HEK293T (cell line): Measurements from ENCODE around the gene SMG6.

ENCODE experiments used
- CTCF ChIA-PET: fragments of 350-600 bp; formaldehyde crosslinking; extraction: SDS; loops from one replicate; lab custom pipeline; 2021; ENCODE audit warnings: antibody characterized with exemption, inconsistent platforms; lab: Yijun Ruan, JAX
- POLR2A ChIA-PET: fragments of 350-600 bp; formaldehyde crosslinking; extraction: SDS; loops from one replicate; lab custom pipeline; 2020; ENCODE audit warnings: antibody characterized with exemption, inconsistent platforms; lab: Yijun Ruan, JAX
- DNase-seq: peaks from one replicate; pipeline ENCODE4 v3.0.0; 2012; ENCODE audit warnings: mixed read lengths; ENCODE audit errors: extremely low spot score
- ARNT ChIP-seq: fragments of 450-650 bp; IDR thresholded peaks from 2 replicates; pipeline ENCODE4 v1.6.1; 2017; ENCODE audit warnings: mild to moderate bottlenecking
- BHLHE40 ChIP-seq: fragments of 450-650 bp; IDR thresholded peaks from 2 replicates; pipeline ENCODE4 v1.6.1; 2016; ENCODE audit warnings: mild to moderate bottlenecking, moderate library complexity, borderline replicate concordance
- CTBP1 ChIP-seq: fragments of 450-650 bp; IDR thresholded peaks from 2 replicates; pipeline ENCODE4 v1.6.1; 2016; ENCODE audit warnings: borderline replicate concordance
- ELF4 ChIP-seq: fragments of 450-650 bp; IDR thresholded peaks from 2 replicates; pipeline ENCODE4 v1.6.1; 2017; ENCODE audit warnings: antibody characterized with exemption
- FOXA1 ChIP-seq: fragments of 450-650 bp; IDR thresholded peaks from 2 replicates; pipeline ENCODE4 v1.6.1; 2016; ENCODE audit warnings: mild to moderate bottlenecking
- FOXK2 ChIP-seq: fragments of 450-650 bp; IDR thresholded peaks from 2 replicates; pipeline ENCODE4 v1.6.1; 2016; ENCODE audit warnings: mild to moderate bottlenecking
- FOXM1 ChIP-seq: fragments of 450-650 bp; IDR thresholded peaks from 2 replicates; pipeline ENCODE4 v1.6.1; 2017; ENCODE audit warnings: mild to moderate bottlenecking, borderline replicate concordance
- HDGF ChIP-seq: fragments of 450-650 bp; IDR thresholded peaks from 2 replicates; pipeline ENCODE4 v1.6.1; 2017; ENCODE audit warnings: antibody characterized with exemption, borderline replicate concordance
- L3MBTL2 ChIP-seq: fragments of 450-650 bp; conservative IDR thresholded peaks from 2 replicates; pipeline ENCODE4 v1.6.1; 2016; ENCODE audit warnings: mild to moderate bottlenecking
- LEF1 ChIP-seq: fragments of 450-650 bp; IDR thresholded peaks from 2 replicates; pipeline ENCODE4 v1.6.1; 2017; ENCODE audit warnings: mild to moderate bottlenecking, borderline replicate concordance
- NFRKB ChIP-seq: fragments of 450-650 bp; IDR thresholded peaks from 2 replicates; pipeline ENCODE4 v1.6.1; 2016; ENCODE audit warnings: mild to moderate bottlenecking, moderate library complexity
- SP1 ChIP-seq: fragments of 450-650 bp; IDR thresholded peaks from 2 replicates; pipeline ENCODE4 v1.6.1; 2017
- SUZ12 ChIP-seq: fragments of 450-650 bp; IDR thresholded peaks from 2 replicates; pipeline ENCODE4 v1.6.1; 2016; ENCODE audit warnings: mild to moderate bottlenecking
- TARDBP ChIP-seq: fragments of 450-650 bp; IDR thresholded peaks from 2 replicates; pipeline ENCODE4 v1.6.1; 2016
- ZNF384 ChIP-seq: fragments of 450-650 bp; IDR thresholded peaks from 2 replicates; pipeline ENCODE4 v1.6.1; 2016
- TF ChIP-seq, protein P1 (sequence below): fragments of 450-650 bp; IDR thresholded peaks from 2 replicates; pipeline ENCODE4 v1.6.1; 2016

Gene SMG6

DNA sequence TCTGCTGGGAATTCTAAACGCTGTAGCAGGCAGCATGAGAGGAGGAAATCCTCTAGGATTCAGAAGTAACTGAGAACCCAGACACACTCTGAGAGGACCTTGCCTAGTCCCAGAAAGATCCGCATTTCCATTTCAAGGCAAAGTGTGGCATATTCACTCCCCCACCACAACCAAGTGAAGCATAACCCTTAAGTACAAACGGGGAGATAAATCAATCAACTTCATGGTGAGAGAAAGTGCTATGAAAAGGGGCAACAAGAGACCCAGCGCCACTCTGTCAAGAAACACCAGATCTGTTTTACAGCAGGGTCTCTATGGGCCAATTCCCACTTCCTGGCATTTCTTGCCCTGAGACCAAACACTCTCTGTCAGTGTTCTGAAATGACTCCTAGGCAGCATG, 68.3 kb downstream of the SMG6 start:
- DNase-seq: no peak
- POLR2A ChIA-PET: no interaction called here
- CTCF ChIA-PET: interaction anchor here (0.6 kb wide), 1 partner anchor 777 kb away, joined by 3 read pairs; no protein-coding TSS in a partner anchor

DNA sequence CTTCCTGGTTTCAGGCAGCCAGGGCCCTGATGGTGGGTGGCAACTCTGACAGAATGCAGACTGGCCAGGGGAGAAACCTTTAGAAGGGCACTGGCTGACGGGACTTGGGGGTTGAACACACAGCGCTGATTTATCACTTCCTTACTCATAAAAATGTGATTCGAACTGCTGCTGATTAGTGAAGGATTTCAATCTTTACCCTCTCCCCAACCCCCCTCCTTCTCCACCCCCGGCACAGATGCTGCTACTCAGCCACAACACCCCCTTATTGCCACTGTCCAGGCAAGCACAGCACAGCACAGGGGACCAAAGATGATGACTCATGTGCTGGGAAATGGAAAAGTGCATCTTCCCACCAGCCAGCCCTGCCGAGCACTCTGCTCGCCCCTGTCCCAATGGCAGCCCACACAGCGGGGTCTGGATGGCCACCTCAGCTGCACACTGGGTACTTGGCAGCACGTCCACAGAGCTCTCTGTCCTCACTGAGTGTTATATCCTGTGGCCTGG, 70.1 kb downstream of the SMG6 start:
- CTCF ChIA-PET: no interaction called here

More for the DNA sequence above, 68.3 kb downstream of the SMG6 start:
- TF ChIP-seq BHLHE40: no peak
- TF ChIP-seq HDGF: no peak
- no peak for TF ChIP-seq ELF4
- TF ChIP-seq SP1: no peak
- no peak for TF ChIP-seq FOXA1
- TF ChIP-seq LEF1: no peak
- no peak for TF ChIP-seq ARNT
- no peak for TF ChIP-seq FOXK2
- no peak for TF ChIP-seq TARDBP
- TF ChIP-seq, protein P1, sequence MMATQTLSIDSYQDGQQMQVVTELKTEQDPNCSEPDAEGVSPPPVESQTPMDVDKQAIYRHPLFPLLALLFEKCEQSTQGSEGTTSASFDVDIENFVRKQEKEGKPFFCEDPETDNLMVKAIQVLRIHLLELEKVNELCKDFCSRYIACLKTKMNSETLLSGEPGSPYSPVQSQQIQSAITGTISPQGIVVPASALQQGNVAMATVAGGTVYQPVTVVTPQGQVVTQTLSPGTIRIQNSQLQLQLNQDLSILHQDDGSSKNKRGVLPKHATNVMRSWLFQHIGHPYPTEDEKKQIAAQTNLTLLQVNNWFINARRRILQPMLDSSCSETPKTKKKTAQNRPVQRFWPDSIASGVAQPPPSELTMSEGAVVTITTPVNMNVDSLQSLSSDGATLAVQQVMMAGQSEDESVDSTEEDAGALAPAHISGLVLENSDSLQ: no peak
- TF ChIP-seq CTBP1: no peak
- no peak for TF ChIP-seq ZNF384
- no peak for TF ChIP-seq FOXM1
- TF ChIP-seq L3MBTL2: no peak

GRCh38 chr17:2232244-2232638, 71.3 kb downstream of the SMG6 start:
- CTCF ChIA-PET: interaction anchor here (1.3 to 1.5 kb wide), 2 partner anchors 13 to 18 kb away, joined by 3 to 5 read pairs; no protein-coding TSS in a partner anchor
- POLR2A ChIA-PET: no interaction called here

More for the DNA sequence above, 70.1 kb downstream of the SMG6 start:
- POLR2A ChIA-PET: no interaction called here
- no peak for DNase-seq
- TF ChIP-seq HDGF: no peak
- no peak for TF ChIP-seq BHLHE40

DNA sequence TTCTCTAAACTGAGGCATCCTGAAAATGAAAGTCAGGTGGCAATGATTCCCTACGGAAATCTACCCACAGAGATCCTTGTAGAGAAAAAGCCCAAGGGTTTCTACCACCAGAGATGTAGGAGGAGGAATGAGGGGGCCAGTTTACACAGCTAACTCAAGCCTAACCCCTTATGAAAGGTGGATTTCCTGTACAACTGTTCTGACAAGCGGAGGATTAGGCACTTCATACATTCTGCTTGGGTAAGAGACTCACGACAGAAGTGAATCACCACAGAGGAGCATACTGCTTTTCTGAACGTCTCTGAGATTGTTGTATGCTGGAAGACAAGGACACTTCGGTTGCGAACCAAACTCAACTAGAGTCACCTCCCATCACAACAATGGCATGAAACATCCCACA, 72.7 kb downstream of the SMG6 start:
- POLR2A ChIA-PET: no interaction called here
- no peak for DNase-seq
- CTCF ChIA-PET: interaction anchor here (1.3 to 1.5 kb wide), 2 partner anchors 14 to 17 kb away, joined by 3 to 5 read pairs; no protein-coding TSS in a partner anchor
- TF ChIP-seq HDGF: no peak
- TF ChIP-seq L3MBTL2: no peak
- no peak for TF ChIP-seq BHLHE40
- TF ChIP-seq ZNF384: no peak
- no peak for TF ChIP-seq LEF1
- TF ChIP-seq, protein P1: no peak
- TF ChIP-seq FOXM1: no peak
- TF ChIP-seq NFRKB: no peak
- TF ChIP-seq FOXK2: no peak
- TF ChIP-seq FOXA1: no peak

More at GRCh38 chr17:2232244-2232638, 71.3 kb downstream of the SMG6 start:
- DNase-seq: no peak
- TF ChIP-seq SUZ12: no peak
- no peak for TF ChIP-seq FOXM1
- no peak for TF ChIP-seq FOXK2
- no peak for TF ChIP-seq ARNT
- TF ChIP-seq FOXA1: no peak
- no peak for TF ChIP-seq HDGF
- TF ChIP-seq ELF4: no peak
- no peak for TF ChIP-seq NFRKB
- no peak for TF ChIP-seq CTBP1
- TF ChIP-seq ZNF384: no peak
- TF ChIP-seq BHLHE40: no peak
- no peak for TF ChIP-seq LEF1
- TF ChIP-seq, protein P1: no peak

GRCh38 chr17:2227025-2227699, 76.4 kb downstream of the SMG6 start:
- CTCF ChIA-PET: interaction anchor here (0.7 kb wide), 1 partner anchor 18 kb away, joined by 3 read pairs; no protein-coding TSS in a partner anchor
- no peak for TF ChIP-seq BHLHE40
- no peak for TF ChIP-seq ELF4
- TF ChIP-seq CTBP1: no peak
- no peak for TF ChIP-seq FOXM1
- no peak for TF ChIP-seq TARDBP
- no peak for TF ChIP-seq LEF1
- no peak for TF ChIP-seq L3MBTL2
- TF ChIP-seq ARNT: no peak
- TF ChIP-seq NFRKB: no peak
- TF ChIP-seq ZNF384: no peak
- POLR2A ChIA-PET: no interaction called here
- no peak for DNase-seq

- DNase-seq: no peak
- POLR2A ChIA-PET: no interaction called here
- CTCF ChIA-PET: interaction anchor here (0.7 kb wide), 1 partner anchor 203 kb away, joined by 3 read pairs; no protein-coding TSS in a partner anchor
- TF ChIP-seq ARNT (no peak), ZNF384 (no peak), FOXM1 (no peak), FOXK2 (no peak), LEF1 (no peak), TARDBP (no peak), HDGF (no peak), SUZ12 (no peak), SP1 (no peak), L3MBTL2 (no peak), CTBP1 (no peak), BHLHE40 (no peak)
- TF ChIP-seq, protein P1: no peak
Measured at GRCh38 chr17:2223617-2223927, 80.0 kb downstream of the SMG6 start.
